HUES6 (cell line): ENCODE results near the gene ZFAND2A.
"Not testable (repeated sequence)": the region's sequence is repeated elsewhere in the genome, so short reads cannot be mapped to it uniquely, and the experiment has no call there.

ENCODE experiments used
- H3K27ac ChIP-seq: 2 replicates; pipeline ENCODE4 v1.7.0; 2013; ENCODE audit warnings: low read depth, mild to moderate bottlenecking, low read length, inconsistent platforms
- H3K27me3 ChIP-seq: 2 replicates; pipeline ENCODE4 v1.6.1; 2013; ENCODE audit warnings: low read length; ENCODE audit not compliant: control insufficient read depth, insufficient read depth
- H3K36me3 ChIP-seq: 2 replicates; pipeline ENCODE4 v1.6.1; 2013; ENCODE audit warnings: low read length; ENCODE audit not compliant: control insufficient read depth, insufficient read depth
- H3K4me1 ChIP-seq: 2 replicates; pipeline ENCODE4 v1.6.1; 2013; ENCODE audit warnings: low read length; ENCODE audit not compliant: control insufficient read depth, insufficient read depth
- H3K4me3 ChIP-seq: 2 replicates; pipeline ENCODE4 v1.5.1; 2013; ENCODE audit warnings: low read depth, low read length
- H3K9ac ChIP-seq: one replicate; pipeline ENCODE4 v1.6.1; 2013; ENCODE audit warnings: mild to moderate bottlenecking, low read length
- H3K9me3 ChIP-seq: 2 replicates; pipeline ENCODE4 v1.6.1; 2013; ENCODE audit warnings: low read depth, low read length; ENCODE audit not compliant: control insufficient read depth, insufficient read depth

ZFAND2A gene

DNA sequence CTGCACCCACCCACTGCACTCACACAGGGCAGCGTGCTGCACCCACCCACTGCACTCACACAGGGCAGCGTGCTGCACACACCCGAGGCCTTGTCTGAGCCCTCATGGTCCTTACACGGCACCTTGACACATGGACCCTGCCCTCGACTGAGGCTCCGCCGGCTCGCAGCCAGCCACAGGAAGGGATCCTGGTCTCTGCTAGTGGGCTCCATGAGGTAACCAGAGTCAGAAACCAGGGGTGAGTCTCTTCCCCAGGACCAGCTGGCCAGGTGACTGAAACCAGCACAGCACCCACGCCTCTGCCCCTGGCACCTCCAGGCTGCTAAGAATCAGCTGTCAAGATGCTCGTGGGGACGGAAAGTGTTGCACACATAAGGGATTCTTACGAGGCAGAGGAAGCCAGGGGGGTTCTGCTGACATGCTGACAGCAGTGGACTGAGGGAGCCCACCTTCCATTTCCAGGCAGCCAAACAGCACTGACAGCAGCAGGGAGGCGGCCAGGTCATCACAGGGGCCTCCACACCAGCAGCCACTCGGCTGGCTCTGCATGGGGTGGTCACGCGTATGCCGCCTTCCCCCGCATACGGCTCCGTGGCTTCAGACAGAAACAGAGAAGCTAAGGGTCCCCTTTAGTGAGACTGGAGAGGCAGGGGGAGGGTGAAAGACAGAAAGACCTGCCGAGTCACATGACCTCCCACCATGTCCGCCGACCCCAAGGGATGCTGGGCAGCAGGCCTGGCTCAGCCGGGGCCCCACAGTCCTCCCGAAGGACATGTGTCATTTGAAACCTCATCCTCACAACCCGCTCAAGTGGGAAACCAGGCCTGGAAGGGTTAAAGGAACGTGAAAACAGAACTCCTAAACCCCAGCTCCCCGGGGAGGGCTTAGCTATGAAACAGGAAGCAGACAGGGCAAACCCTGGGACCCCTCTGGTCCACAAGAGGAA is 37.8 kb downstream of the ZFAND2A start:
- Histone ChIP-seq H3K4me1 (peaks cover 18% of the 10 kb centered on the region), H3K4me3 (no peak overlapping the region), H3K27me3 (no peaks in the 10 kb centered on the region), H3K9ac (no peak overlapping the region), H3K36me3 (peaks cover 21% of the 10 kb centered on the region), H3K27ac (no peak overlapping the region), H3K9me3 (no peaks in the 10 kb centered on the region)

GRCh38 chr7:1121476-1121875 is 38.5 kb downstream of the ZFAND2A start:
- H3K4me1 ChIP-seq = peaks cover 18% of the 10 kb centered on the region
- H3K27me3 ChIP-seq = no peaks in the 10 kb centered on the region
- no peak overlapping the region for H3K27ac ChIP-seq
- peaks cover 17% of the 10 kb centered on the region for H3K36me3 ChIP-seq
- no peak overlapping the region for H3K4me3 ChIP-seq
- no peaks in the 10 kb centered on the region for H3K9me3 ChIP-seq
- no peak overlapping the region for H3K9ac ChIP-seq

GRCh38 chr7:1120791-1121190 is 39.2 kb downstream of the ZFAND2A start:
- H3K9ac ChIP-seq = no peak overlapping the region

GRCh38 chr7:1119201-1119600 is 40.8 kb downstream of the ZFAND2A start:
- peaks cover 17% of the 10 kb centered on the region for H3K4me1 ChIP-seq
- H3K27ac ChIP-seq = no peak overlapping the region
- H3K4me3 ChIP-seq = no peak overlapping the region
- no peak overlapping the region for H3K9ac ChIP-seq
- no peaks in the 10 kb centered on the region for H3K9me3 ChIP-seq
- peaks cover 4% of the 10 kb centered on the region; the same call in 1 of the 2 replicates for H3K36me3 ChIP-seq
- no peaks in the 10 kb centered on the region for H3K27me3 ChIP-seq

More at GRCh38 chr7:1120791-1121190, 39.2 kb downstream of the ZFAND2A start:
- Histone ChIP-seq H3K27ac (no peak overlapping the region), H3K4me3 (no peak overlapping the region), H3K4me1 (peaks cover 18% of the 10 kb centered on the region), H3K9me3 (no peaks in the 10 kb centered on the region), H3K36me3 (peaks cover 16% of the 10 kb centered on the region; the same call in 1 of the 2 replicates), H3K27me3 (no peaks in the 10 kb centered on the region)

- Histone ChIP-seq H3K4me1 (peaks cover 2% of the 10 kb centered on the region; the same call in 1 of the 2 replicates), H3K36me3 (peaks cover 4% of the 10 kb centered on the region; the same call in 1 of the 2 replicates), H3K4me3 (no peak overlapping the region), H3K27me3 (no peaks in the 10 kb centered on the region), H3K9ac (no peak overlapping the region), H3K27ac (no peak overlapping the region), H3K9me3 (no peaks in the 10 kb centered on the region)
Observed at GRCh38 chr7:1117321-1117928, 42.6 kb downstream of the ZFAND2A start.

GRCh38 chr7:1116383-1117008 is 43.5 kb downstream of the ZFAND2A start:
- H3K9me3 ChIP-seq, H3K27me3 ChIP-seq, H3K4me1 ChIP-seq, H3K27ac ChIP-seq, H3K9ac ChIP-seq, H3K4me3 ChIP-seq, H3K36me3 ChIP-seq: not testable (repeated sequence)

GRCh38 chr7:1115171-1116045 is 44.6 kb downstream of the ZFAND2A start:
- H3K27me3 ChIP-seq, H3K36me3 ChIP-seq, H3K4me3 ChIP-seq, H3K9me3 ChIP-seq, H3K27ac ChIP-seq, H3K9ac ChIP-seq, H3K4me1 ChIP-seq: not testable (repeated sequence)

DNA sequence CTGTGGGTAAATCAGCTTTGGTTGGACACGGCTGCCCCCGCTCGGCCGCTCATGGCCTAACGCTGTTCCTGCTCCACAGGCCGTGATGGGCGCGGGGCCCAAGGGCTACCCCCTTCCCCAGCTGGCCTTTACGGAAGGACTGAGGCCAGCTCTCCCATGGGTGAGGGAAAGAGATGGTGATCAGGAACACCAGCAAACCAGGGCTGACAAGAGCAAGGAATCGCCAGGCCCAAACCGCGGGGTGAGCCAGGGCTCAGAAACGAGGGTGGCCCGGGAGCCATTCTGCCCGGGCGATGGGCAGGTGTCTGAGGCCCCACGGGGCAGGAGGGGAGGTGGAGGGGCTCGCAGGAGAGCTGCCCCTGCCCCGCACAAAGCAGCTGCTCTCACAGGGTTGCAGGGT is 45.5 kb downstream of the ZFAND2A start:
- Histone ChIP-seq H3K27ac (no peak overlapping the region), H3K27me3 (no peaks in the 10 kb centered on the region), H3K9me3 (no peaks in the 10 kb centered on the region), H3K4me1 (no peaks in the 10 kb centered on the region), H3K4me3 (no peak overlapping the region), H3K36me3 (peaks cover 4% of the 10 kb centered on the region; the same call in 1 of the 2 replicates), H3K9ac (no peak overlapping the region)

DNA sequence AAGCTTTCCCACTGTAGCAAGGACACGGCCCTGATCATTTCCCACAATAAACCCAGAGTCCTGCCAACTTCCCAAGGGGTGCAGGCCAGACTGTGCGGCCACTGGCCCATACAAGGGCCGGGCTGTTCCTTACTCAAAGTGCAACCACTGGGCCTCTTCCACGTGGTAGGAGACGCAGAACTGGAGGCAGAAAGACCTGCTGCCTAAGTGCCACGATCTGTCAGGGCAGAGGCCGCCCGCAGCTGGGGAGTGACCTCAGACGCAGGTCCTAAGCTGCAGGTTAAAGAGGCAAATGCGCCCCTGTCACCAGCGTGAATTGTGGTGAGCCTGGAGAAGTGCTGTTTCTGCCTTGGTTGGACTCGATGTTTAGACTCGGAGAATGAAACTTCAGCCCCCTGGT is 45.9 kb downstream of the ZFAND2A start:
- no peaks in the 10 kb centered on the region for H3K27me3 ChIP-seq
- no peaks in the 10 kb centered on the region for H3K4me1 ChIP-seq
- peaks cover 4% of the 10 kb centered on the region; the same call in 1 of the 2 replicates for H3K36me3 ChIP-seq
- H3K9ac ChIP-seq = no peak overlapping the region
- H3K9me3 ChIP-seq = no peaks in the 10 kb centered on the region
- H3K4me3 ChIP-seq = no peak overlapping the region
- no peak overlapping the region for H3K27ac ChIP-seq

GRCh38 chr7:1113548-1113885 is 46.5 kb downstream of the ZFAND2A start:
- Histone ChIP-seq H3K4me1 (no peaks in the 10 kb centered on the region), H3K9ac (no peak overlapping the region), H3K36me3 (peaks cover 4% of the 10 kb centered on the region; the same call in 1 of the 2 replicates), H3K27me3 (no peaks in the 10 kb centered on the region), H3K27ac (no peak overlapping the region), H3K9me3 (no peaks in the 10 kb centered on the region), H3K4me3 (no peak overlapping the region)
